Activated CD4-positive, alpha-beta memory T cell treated with anti-CD3 and anti-CD28 coated beads, Interleukin-2, amount 10 ng/mL, durations not matched to agents 7 days and 5 days (primary cell): ENCODE data around the gene MYL6. TPM values are rescaled to one million over a fixed set of nuclear protein-coding genes. Genes with fewer than 3 reads are reported as not detected.
"Not testable (repeated sequence)": the region's sequence is repeated elsewhere in the genome, so short reads cannot be mapped to it uniquely, and the experiment has no call there.

Experiments used
- CTCF ChIA-PET: fragments of 350-600 bp; sonication (Branson Sonifier 250); formaldehyde crosslinking; loops from one replicate; lab custom pipeline; 2021; ENCODE audit warnings: antibody characterized with exemption, inconsistent platforms; lab: Charles Lee
- POLR2A ChIA-PET: fragments of 350-600 bp; sonication (Branson Sonifier 250); formaldehyde crosslinking; loops from one replicate; lab custom pipeline; 2021; ENCODE audit warnings: antibody characterized with exemption; lab: Charles Lee
- DNase-seq: peaks from one replicate; pipeline ENCODE4 v3.0.0-alpha.2; 2020
- H3K27ac Mint-ChIP-seq: one replicate; pipeline ENCODE4 v1.8.0; 2021; ENCODE audit warnings: mild to moderate bottlenecking, mixed read lengths
- H3K27me3 Mint-ChIP-seq: one replicate; pipeline ENCODE4 v1.8.0; 2021; ENCODE audit warnings: mixed read lengths
- H3K36me3 Mint-ChIP-seq: one replicate; pipeline ENCODE4 v1.8.0; 2021; ENCODE audit warnings: low read depth, mixed read lengths
- H3K4me1 Mint-ChIP-seq: one replicate; pipeline ENCODE4 v1.8.0; 2021; ENCODE audit warnings: mixed read lengths
- H3K4me3 Mint-ChIP-seq: one replicate; pipeline ENCODE4 v1.8.0; 2021; ENCODE audit warnings: mild to moderate bottlenecking, mixed read lengths
- H3K9me3 Mint-ChIP-seq: one replicate; pipeline ENCODE4 v1.8.0; 2021; ENCODE audit warnings: mixed read lengths
- total RNA-seq, 2 experiments: library from RNA; stranded (reverse); gene quantifications; one replicate each; pipeline ENCODE4 v1.2.3, GENCODE V29; 2021

Gene MYL6
- total RNA-seq, 2 experiments from 2014 or later: 1,594 to 1,602 TPM

- Mint-ChIP-seq H3K4me1 (peaks cover 51% of the 10 kb centered on the region), H3K36me3 (peaks cover 24% of the 10 kb centered on the region), H3K27ac (peak within 1 kb of the TSS; percentile 100), H3K27me3 (no peaks in the 10 kb centered on the region), H3K9me3 (no peaks in the 10 kb centered on the region), H3K4me3 (peak within 1 kb of the TSS; percentile 94)
- DNase-seq: peak; percentile 97
- CTCF ChIA-PET: interaction anchor here (0.6 to 2.0 kb wide), 14 partner anchors 10 to 108 kb away, joined by 3 to 18 read pairs (median 5); partner anchors contain the start of genes ESYT1, SMARCC2 and ZC3H10
- POLR2A ChIA-PET: interaction anchor here (0.7 to 5.5 kb wide), 22 partner anchors 9 to 335 kb away, joined by 3 to 66 read pairs (median 7); partner anchors contain the start of genes CNPY2, ESYT1, MYL6 and ORMDL2
Measured at GRCh38 chr12:56152132-56152755, 5.9 kb upstream of the MYL6 start, which contains the start of gene MYL6B. Gene MYL6B (plus strand): TSS chr12:56152587. CDS start chr12:56153919, 1,332 bp downstream.

- no peaks in the 10 kb centered on the region for H3K9me3 Mint-ChIP-seq
- ChIA-PET CTCF (no interaction called here), POLR2A (interaction anchor here (1.4 to 4.7 kb wide), 5 partner anchors 10 to 49 kb away, joined by 4 to 53 read pairs (median 13); partner anchors contain the start of genes ESYT1, PA2G4 and SMARCC2)
- no peaks in the 10 kb centered on the region for H3K27me3 Mint-ChIP-seq
- no peak for DNase-seq
- peak overlapping the region; percentile 94 for H3K4me3 Mint-ChIP-seq
- peaks cover 27% of the 10 kb centered on the region for H3K36me3 Mint-ChIP-seq
- H3K4me1 Mint-ChIP-seq: peaks cover 56% of the 10 kb centered on the region
- peak overlapping the region; percentile 100 for H3K27ac Mint-ChIP-seq
Measured at GRCh38 chr12:56152756-56153677, 5.1 kb upstream of the MYL6 start.

GRCh38 chr12:56153678-56154065 is 4.5 kb upstream of the MYL6 start:
- H3K9me3 Mint-ChIP-seq: no peaks in the 10 kb centered on the region
- H3K4me1 Mint-ChIP-seq: peaks cover 56% of the 10 kb centered on the region
- DNase-seq: no peak
- H3K27ac Mint-ChIP-seq: peak overlapping the region; percentile 100
- POLR2A ChIA-PET: interaction anchor here (1.4 to 4.7 kb wide), 4 partner anchors 10 to 50 kb away, joined by 4 to 42 read pairs (median 8); partner anchors contain the start of genes ESYT1, PA2G4 and SMARCC2
- H3K4me3 Mint-ChIP-seq: peak overlapping the region; percentile 94
- no peaks in the 10 kb centered on the region for H3K27me3 Mint-ChIP-seq
- H3K36me3 Mint-ChIP-seq: peaks cover 32% of the 10 kb centered on the region
- CTCF ChIA-PET: interaction anchor here (1.6 kb wide), 1 partner anchor 26 kb away, joined by 4 read pairs; the partner anchor contains the start of gene ESYT1

- ChIA-PET CTCF (interaction anchor here (1.6 kb wide), 1 partner anchor 27 kb away, joined by 4 read pairs; the partner anchor contains the start of gene ESYT1), POLR2A (interaction anchor here (1.4 to 4.7 kb wide), 5 partner anchors 9 to 50 kb away, joined by 4 to 42 read pairs (median 13); partner anchors contain the start of genes ESYT1, PA2G4, SMARCC2 and ZC3H10)
- peak overlapping the region; percentile 16 for H3K27ac Mint-ChIP-seq
- peaks cover 38% of the 10 kb centered on the region for H3K36me3 Mint-ChIP-seq
- H3K9me3 Mint-ChIP-seq: no peaks in the 10 kb centered on the region
- H3K4me3 Mint-ChIP-seq: no peak overlapping the region
- H3K4me1 Mint-ChIP-seq: peaks cover 56% of the 10 kb centered on the region
- no peaks in the 10 kb centered on the region for H3K27me3 Mint-ChIP-seq
- DNase-seq: no peak
Measured at GRCh38 chr12:56154246-56154771, 3.9 kb upstream of the MYL6 start.

GRCh38 chr12:56154818-56155217 is 3.3 kb upstream of the MYL6 start:
- Mint-ChIP-seq H3K36me3 (peaks cover 44% of the 10 kb centered on the region), H3K27ac (peak overlapping the region; percentile 29), H3K9me3 (no peaks in the 10 kb centered on the region), H3K4me3 (no peak overlapping the region), H3K27me3 (no peaks in the 10 kb centered on the region), H3K4me1 (peaks cover 58% of the 10 kb centered on the region)
- DNase-seq: no peak
- ChIA-PET CTCF (interaction anchor here (1.6 kb wide), 1 partner anchor 27 kb away, joined by 4 read pairs; the partner anchor contains the start of gene ESYT1), POLR2A (interaction anchor here (0.5 to 4.7 kb wide), 7 partner anchors 7 to 67 kb away, joined by 3 to 42 read pairs (median 4); partner anchors contain the start of genes ESYT1, PA2G4, SMARCC2 and ZC3H10)

- H3K4me3 Mint-ChIP-seq: peak overlapping the region; percentile 17
- no peaks in the 10 kb centered on the region for H3K27me3 Mint-ChIP-seq
- H3K4me1 Mint-ChIP-seq: peaks cover 60% of the 10 kb centered on the region
- DNase-seq: no peak
- ChIA-PET POLR2A (interaction anchor here (0.5 to 4.7 kb wide), 6 partner anchors 8 to 67 kb away, joined by 3 to 42 read pairs (median 8); partner anchors contain the start of genes ESYT1, SMARCC2 and ZC3H10), CTCF (interaction anchor here (1.6 kb wide), 1 partner anchor 28 kb away, joined by 4 read pairs; the partner anchor contains the start of gene ESYT1)
- H3K9me3 Mint-ChIP-seq: no peaks in the 10 kb centered on the region
- H3K36me3 Mint-ChIP-seq: peaks cover 49% of the 10 kb centered on the region
- peak overlapping the region; percentile 29 for H3K27ac Mint-ChIP-seq
Measured at GRCh38 chr12:56155256-56155845, 2.8 kb upstream of the MYL6 start.

GRCh38 chr12:56156464-56157200 is 1.5 kb upstream of the MYL6 start:
- H3K4me3 Mint-ChIP-seq: peak overlapping the region; percentile 91
- H3K36me3 Mint-ChIP-seq: peaks cover 56% of the 10 kb centered on the region
- H3K27ac Mint-ChIP-seq: peak overlapping the region; percentile 90
- not testable (repeated sequence) for H3K27me3 Mint-ChIP-seq, DNase-seq, H3K9me3 Mint-ChIP-seq
- POLR2A ChIA-PET: interaction anchor here (0.8 to 4.7 kb wide), 5 partner anchors 12 to 183 kb away, joined by 3 to 42 read pairs (median 5); partner anchors contain the start of genes ESYT1, RAB5B and ZC3H10
- peaks cover 59% of the 10 kb centered on the region for H3K4me1 Mint-ChIP-seq
- CTCF ChIA-PET: interaction anchor here (0.6 to 1.8 kb wide), 6 partner anchors 20 to 202 kb away, joined by 3 to 11 read pairs (median 4); partner anchors contain the start of genes SMARCC2 and ZC3H10

- H3K27me3 Mint-ChIP-seq: no peaks in the 10 kb centered on the region
- peak; percentile 67 for DNase-seq
- peak overlapping the region; percentile 90 for H3K27ac Mint-ChIP-seq
- H3K4me1 Mint-ChIP-seq: peaks cover 62% of the 10 kb centered on the region
- H3K36me3 Mint-ChIP-seq: peaks cover 60% of the 10 kb centered on the region
- peak overlapping the region; percentile 91 for H3K4me3 Mint-ChIP-seq
- ChIA-PET CTCF (interaction anchor here (0.6 to 7.2 kb wide), 7 partner anchors 21 to 54 kb away, joined by 3 to 86 read pairs (median 4); partner anchors contain the start of genes ESYT1, SMARCC2 and ZC3H10), POLR2A (interaction anchor here (0.8 to 9.2 kb wide), 16 partner anchors 10 to 203 kb away, joined by 3 to 178 read pairs (median 12); partner anchors contain the start of genes ESYT1, PA2G4, RNF41 and RPL41)
- no peaks in the 10 kb centered on the region for H3K9me3 Mint-ChIP-seq
Measured at GRCh38 chr12:56157201-56158028, 744 bp upstream of the MYL6 start.

GRCh38 chr12:56158926-56159461 is 835 bp downstream of the MYL6 start:
- H3K27me3 Mint-ChIP-seq: no peaks in the 10 kb centered on the region
- peaks cover 72% of the 10 kb centered on the region for H3K36me3 Mint-ChIP-seq
- no peaks in the 10 kb centered on the region for H3K9me3 Mint-ChIP-seq
- CTCF ChIA-PET: interaction anchor here (0.9 to 7.2 kb wide), 6 partner anchors 30 to 201 kb away, joined by 4 to 86 read pairs (median 18); partner anchors contain the start of genes ESYT1, PA2G4, RNF41 and SMARCC2
- H3K4me1 Mint-ChIP-seq: peaks cover 57% of the 10 kb centered on the region
- DNase-seq: peak; percentile 39
- POLR2A ChIA-PET: interaction anchor here (1.0 to 9.2 kb wide), 22 partner anchors 9 to 478 kb away, joined by 3 to 178 read pairs (median 7); partner anchors contain the start of genes ESYT1, MYL6B, PA2G4 and PYM1
- peak overlapping the region; percentile 91 for H3K4me3 Mint-ChIP-seq
- H3K27ac Mint-ChIP-seq: peak overlapping the region; percentile 90
